GM12801 (cell line): Measurements from ENCODE around the gene UBD.

Source experiments
- CTCF ChIP-seq: IDR thresholded peaks from one replicate; pipeline ENCODE4 v1.5.1; 2011; ENCODE audit warnings: control low read depth; ENCODE audit not compliant: insufficient read length; ENCODE audit errors: extremely low read depth

UBD gene

DNA sequence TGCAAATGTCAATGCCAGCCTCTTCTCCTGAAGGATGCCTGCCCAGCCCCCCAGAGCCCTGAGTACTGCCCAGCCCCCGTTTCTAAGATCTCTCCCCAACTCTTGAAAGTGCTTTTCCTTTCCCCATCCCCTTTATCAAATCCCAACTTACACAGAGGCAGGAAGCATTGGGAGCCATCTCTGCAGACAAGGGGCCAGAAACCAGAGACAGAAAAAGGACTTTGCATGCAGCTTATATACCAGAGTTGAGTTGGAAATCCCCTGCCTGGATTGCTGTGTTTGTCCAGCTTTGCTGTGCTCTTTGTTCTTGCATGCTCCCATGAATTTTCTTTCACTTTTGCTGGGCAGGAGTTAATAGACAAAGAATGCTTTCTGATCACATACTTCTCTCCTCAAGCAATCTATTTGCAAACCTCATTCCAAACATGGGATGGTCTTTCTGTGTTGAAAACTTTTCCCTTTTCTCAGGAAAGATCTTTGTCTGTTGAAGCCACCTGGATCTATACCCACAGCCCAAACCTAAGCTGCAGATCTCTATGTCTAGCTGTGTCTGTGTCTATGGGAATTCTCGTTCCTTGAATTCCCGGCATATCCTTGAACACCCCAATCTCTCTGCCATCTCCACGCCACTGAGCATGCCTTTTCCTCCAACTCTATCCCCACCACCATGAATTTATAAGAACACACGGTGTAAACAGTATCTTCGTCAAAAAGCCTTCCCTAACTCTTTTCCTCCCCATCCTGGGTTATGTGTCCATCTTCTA lies at the start of gene UBD:
Gene UBD, minus strand, starts transcription at position 209 of the 764 bp plus-strand sequence. Its CDS starts 31 bp downstream, at position 178.
- no peak for TF ChIP-seq CTCF

DNA sequence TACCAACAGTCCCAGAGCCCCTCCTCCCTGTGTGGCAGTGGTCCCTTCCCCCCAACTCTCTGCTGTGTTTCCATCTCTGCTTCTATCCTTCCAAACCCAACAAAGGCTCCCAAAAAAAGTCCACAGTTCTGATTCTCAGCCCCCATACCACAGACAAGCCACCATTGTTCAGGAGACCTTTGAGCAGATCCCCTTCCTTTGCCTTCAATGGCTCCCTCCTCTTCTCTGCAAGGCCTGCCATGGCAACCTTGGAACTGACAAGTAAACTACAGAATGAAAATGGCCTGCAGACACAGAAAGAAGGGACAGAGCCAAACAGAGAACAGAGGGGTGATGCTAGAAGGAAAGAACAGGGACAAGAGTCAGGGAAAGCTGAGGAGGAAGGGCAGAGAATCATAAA lies 48.6 kb upstream of the UBD start:
- no peak for TF ChIP-seq CTCF

DNA sequence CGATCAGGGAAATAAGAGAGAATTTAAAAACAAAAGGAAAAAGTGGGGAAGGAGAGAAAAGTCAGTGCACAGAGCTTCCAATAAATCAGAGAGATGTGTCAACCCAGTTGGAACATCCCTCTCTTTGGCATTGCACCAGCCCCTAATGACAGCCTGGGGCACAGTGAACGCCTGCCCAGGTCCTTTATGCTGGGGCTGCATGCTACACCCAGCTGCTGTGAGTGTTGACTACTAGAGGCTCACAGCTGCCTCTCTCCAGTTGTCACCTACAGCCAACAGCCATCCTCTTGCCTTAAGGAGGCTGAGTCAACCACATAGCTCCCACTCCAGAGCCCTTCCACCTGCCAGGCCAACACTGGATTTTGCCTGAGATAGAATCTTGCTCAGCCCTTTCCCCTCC lies 44.4 kb upstream of the UBD start:
- no peak for TF ChIP-seq CTCF

DNA sequence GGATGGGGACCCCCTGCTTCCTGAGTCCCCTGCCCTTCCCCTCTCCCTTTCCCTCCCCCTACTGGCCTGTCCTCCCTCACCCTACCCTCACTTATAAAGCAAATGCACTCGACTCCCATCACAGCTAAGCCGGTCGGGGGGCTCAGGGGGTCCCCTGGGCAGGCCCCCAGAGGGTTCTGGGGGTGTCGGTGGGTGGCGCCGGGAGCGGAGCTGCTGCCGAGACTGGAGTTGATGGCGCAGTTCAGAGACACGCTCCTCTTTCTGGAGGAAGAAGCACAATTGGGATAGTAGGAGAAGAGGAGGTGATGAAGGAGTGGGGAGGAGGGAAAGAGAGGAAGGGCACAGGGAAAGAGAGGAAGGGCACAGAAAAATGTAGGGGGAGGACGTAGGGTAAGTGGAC lies 43.9 kb upstream of the UBD start:
- TF ChIP-seq CTCF: no peak

GRCh38 chr6:29602564-29603361 lies 43.2 kb upstream of the UBD start:
- no peak for TF ChIP-seq CTCF

- no peak for TF ChIP-seq CTCF
Observed at GRCh38 chr6:29598172-29598747, 38.7 kb upstream of the UBD start.

DNA sequence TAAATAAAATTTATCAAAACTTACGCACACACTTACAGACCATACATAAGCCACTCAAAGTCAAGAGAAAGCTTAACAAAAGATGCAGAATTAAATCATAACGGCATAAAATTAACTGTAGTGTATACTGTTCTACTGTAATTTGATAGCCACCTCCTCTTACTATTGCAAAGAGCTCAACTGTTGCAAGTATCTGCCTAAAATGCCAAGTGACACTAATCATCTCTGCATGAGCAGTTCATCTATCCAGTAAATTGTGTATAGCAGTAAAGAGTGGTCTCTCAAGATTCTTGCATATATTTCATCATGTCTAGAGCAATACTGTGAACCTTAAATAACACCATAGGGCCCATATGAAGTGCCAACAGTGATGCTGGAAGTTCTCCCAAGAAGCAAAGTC lies 37.7 kb upstream of the UBD start:
- TF ChIP-seq CTCF: no peak
